BE2C (cell line): ENCODE data around the gene PEAK1.

Experiments
- DNase-seq: peaks from one replicate; pipeline ENCODE4 v3.0.0-alpha.2; 2020
- H3K27me3 ChIP-seq: fragments of 250-450 bp; sonication (Bioruptor Pico); 2 replicates; pipeline ENCODE4 v1.5.1; 2020; ENCODE audit warnings: mild to moderate bottlenecking
- H3K36me3 ChIP-seq: fragments of 250-450 bp; sonication (Bioruptor Pico); 2 replicates; pipeline ENCODE4 v1.5.1; 2020; ENCODE audit warnings: mild to moderate bottlenecking
- H3K4me1 ChIP-seq: fragments of 250-450 bp; sonication (Bioruptor Pico); 2 replicates; pipeline ENCODE4 v1.5.1; 2020
- H3K4me3 ChIP-seq: 2 replicates; pipeline ENCODE4 v1.5.1; 2011; ENCODE audit warnings: low read depth, low read length
- H3K9me3 ChIP-seq: fragments of 250-450 bp; sonication (Bioruptor Pico); 2 replicates; pipeline ENCODE4 v1.5.1; 2020
- TF ChIP-seq, protein P1 (sequence below): IDR thresholded peaks from 2 replicates; pipeline ENCODE4 v1.5.1; 2012; ENCODE audit warnings: mild to moderate bottlenecking, low read depth, low read length

Gene PEAK1

GRCh38 chr15:77066971-77067690 lies 352.8 kb downstream of the PEAK1 start:
- H3K4me1 ChIP-seq: peaks cover 8% of the 10 kb centered on the region

GRCh38 chr15:77064539-77065308 lies 355.2 kb downstream of the PEAK1 start:
- no peaks in the 10 kb centered on the region for H3K9me3 ChIP-seq
- TF ChIP-seq, protein P1, sequence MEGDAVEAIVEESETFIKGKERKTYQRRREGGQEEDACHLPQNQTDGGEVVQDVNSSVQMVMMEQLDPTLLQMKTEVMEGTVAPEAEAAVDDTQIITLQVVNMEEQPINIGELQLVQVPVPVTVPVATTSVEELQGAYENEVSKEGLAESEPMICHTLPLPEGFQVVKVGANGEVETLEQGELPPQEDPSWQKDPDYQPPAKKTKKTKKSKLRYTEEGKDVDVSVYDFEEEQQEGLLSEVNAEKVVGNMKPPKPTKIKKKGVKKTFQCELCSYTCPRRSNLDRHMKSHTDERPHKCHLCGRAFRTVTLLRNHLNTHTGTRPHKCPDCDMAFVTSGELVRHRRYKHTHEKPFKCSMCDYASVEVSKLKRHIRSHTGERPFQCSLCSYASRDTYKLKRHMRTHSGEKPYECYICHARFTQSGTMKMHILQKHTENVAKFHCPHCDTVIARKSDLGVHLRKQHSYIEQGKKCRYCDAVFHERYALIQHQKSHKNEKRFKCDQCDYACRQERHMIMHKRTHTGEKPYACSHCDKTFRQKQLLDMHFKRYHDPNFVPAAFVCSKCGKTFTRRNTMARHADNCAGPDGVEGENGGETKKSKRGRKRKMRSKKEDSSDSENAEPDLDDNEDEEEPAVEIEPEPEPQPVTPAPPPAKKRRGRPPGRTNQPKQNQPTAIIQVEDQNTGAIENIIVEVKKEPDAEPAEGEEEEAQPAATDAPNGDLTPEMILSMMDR: no peak
- DNase-seq: no peak
- no peak overlapping the region for H3K4me3 ChIP-seq
- H3K4me1 ChIP-seq: peaks cover 13% of the 10 kb centered on the region
- H3K36me3 ChIP-seq: peaks cover 31% of the 10 kb centered on the region
- no peaks in the 10 kb centered on the region for H3K27me3 ChIP-seq

More at GRCh38 chr15:77066971-77067690, 352.8 kb downstream of the PEAK1 start:
- peaks cover 37% of the 10 kb centered on the region for H3K36me3 ChIP-seq
- H3K27me3 ChIP-seq: no peaks in the 10 kb centered on the region
- DNase-seq: no peak
- TF ChIP-seq, protein P1: no peak
- H3K9me3 ChIP-seq: no peaks in the 10 kb centered on the region
- no peak overlapping the region for H3K4me3 ChIP-seq

DNA sequence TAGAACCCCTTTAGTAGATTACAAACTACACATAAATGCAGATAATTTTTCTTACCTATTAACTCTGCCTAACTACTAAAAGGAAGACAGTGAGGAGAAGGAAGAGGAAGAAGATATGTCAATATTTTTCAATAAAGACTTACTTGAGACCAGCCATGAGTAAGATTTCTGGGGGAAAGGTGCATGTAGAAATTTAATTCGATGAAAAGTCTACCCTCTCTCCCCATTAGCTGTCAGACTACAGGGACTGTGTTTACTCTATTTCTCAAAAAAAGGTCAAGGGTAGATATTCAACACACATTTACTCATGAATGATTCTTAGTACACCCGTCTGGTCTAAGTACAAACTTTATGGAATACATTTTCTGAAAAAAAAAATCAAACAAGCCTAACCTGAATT lies 355.8 kb downstream of the PEAK1 start:
- Histone ChIP-seq H3K4me1 (peaks cover 13% of the 10 kb centered on the region), H3K36me3 (peaks cover 25% of the 10 kb centered on the region), H3K9me3 (no peaks in the 10 kb centered on the region), H3K27me3 (no peaks in the 10 kb centered on the region), H3K4me3 (no peak overlapping the region)
- TF ChIP-seq, protein P1: no peak
- no peak for DNase-seq

DNA sequence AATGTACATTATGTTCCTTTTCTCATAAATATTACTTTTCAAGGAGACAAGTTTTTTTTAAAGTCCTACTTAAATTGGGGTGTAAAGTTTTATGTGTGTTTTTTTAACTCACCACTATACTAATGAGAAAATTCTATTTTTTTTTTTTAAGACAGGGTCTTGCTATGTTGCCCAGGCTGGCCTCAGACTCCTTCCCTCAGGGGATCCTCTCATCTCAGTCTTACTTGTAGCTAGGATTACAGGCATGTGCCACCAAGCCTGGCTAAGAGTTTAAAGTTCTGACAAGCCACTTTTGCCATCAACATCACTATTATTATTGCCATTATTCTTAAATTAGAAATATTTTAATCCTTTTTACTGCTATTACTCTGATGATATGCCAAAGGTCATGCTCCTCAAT lies 356.7 kb downstream of the PEAK1 start:
- H3K4me1 ChIP-seq: peaks cover 13% of the 10 kb centered on the region
- H3K27me3 ChIP-seq: no peaks in the 10 kb centered on the region
- TF ChIP-seq, protein P1: no peak
- H3K4me3 ChIP-seq: no peak overlapping the region
- H3K36me3 ChIP-seq: peaks cover 20% of the 10 kb centered on the region; the same call in 1 of the 2 replicates
- DNase-seq: no peak
- no peaks in the 10 kb centered on the region for H3K9me3 ChIP-seq

GRCh38 chr15:77060546-77060945 lies 359.4 kb downstream of the PEAK1 start:
- TF ChIP-seq, protein P1: no peak
- no peaks in the 10 kb centered on the region for H3K9me3 ChIP-seq
- no peak for DNase-seq
- no peak overlapping the region for H3K4me3 ChIP-seq
- H3K4me1 ChIP-seq: peaks cover 8% of the 10 kb centered on the region
- no peaks in the 10 kb centered on the region for H3K27me3 ChIP-seq
- H3K36me3 ChIP-seq: peaks cover 11% of the 10 kb centered on the region
